HCT116 (cell line): ENCODE data around the gene COL23A1.

Experiments
- ELF1 ChIP-seq: IDR thresholded peaks from 2 replicates; pipeline ENCODE4 v1.6.1; 2012; ENCODE audit warnings: low read depth, borderline replicate concordance
- YY1 ChIP-seq: IDR thresholded peaks from 2 replicates; pipeline ENCODE4 v1.6.1; 2011; ENCODE audit warnings: low read length, low read depth, moderate library complexity, mild to moderate bottlenecking; ENCODE audit not compliant: insufficient replicate concordance; ENCODE audit errors: extremely low read depth
- TF ChIP-seq, protein P1 (sequence below), 3 experiments: fragments of 200-600 bp in 1 of 3; sonication (generic) in 1 of 3; IDR thresholded peaks in 2 of 3; conservative IDR thresholded peaks in 1 of 3; 2 replicates each; pipeline ENCODE4 v1.5.1; 2012 to 2017; ENCODE audit warnings: low read depth in 2 of 3, low read length in 2 of 3, antibody characterized with exemption in 1 of 3, borderline replicate concordance in 1 of 3, control low read depth in 1 of 3, mild to moderate bottlenecking in 1 of 3, mixed read lengths in 1 of 3, mixed run types in 1 of 3, moderate library complexity in 1 of 3; ENCODE audit not compliant: insufficient read depth in 1 of 3

DNA sequence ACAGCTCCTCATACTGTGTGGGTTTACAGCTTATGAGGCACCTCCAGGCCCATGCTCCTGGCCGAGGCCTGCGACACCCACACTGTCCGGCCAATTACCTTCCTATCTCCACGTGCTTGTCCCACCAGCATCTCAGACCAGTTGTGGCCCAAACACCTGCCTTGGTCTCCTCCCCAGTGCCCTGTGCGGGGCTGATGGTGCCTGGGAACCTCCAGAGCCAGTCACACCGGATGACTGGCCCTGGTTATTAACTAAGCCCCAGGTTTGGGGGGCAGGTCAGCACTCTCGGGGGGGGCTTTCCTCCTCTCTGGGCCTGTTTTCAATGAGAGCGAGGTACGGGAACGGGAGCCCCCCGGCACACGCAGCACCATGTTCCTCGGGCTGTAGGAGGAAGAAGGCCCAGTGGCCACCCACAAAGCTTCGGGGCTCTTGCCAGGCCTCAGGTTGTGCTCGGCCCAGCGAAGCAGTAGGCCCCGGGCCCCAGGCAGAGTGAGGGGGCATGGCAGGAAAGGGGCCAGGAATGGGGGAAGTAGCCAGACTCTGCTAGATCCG, 281.6 kb downstream of the COL23A1 start:
- TF ChIP-seq, protein P1, sequence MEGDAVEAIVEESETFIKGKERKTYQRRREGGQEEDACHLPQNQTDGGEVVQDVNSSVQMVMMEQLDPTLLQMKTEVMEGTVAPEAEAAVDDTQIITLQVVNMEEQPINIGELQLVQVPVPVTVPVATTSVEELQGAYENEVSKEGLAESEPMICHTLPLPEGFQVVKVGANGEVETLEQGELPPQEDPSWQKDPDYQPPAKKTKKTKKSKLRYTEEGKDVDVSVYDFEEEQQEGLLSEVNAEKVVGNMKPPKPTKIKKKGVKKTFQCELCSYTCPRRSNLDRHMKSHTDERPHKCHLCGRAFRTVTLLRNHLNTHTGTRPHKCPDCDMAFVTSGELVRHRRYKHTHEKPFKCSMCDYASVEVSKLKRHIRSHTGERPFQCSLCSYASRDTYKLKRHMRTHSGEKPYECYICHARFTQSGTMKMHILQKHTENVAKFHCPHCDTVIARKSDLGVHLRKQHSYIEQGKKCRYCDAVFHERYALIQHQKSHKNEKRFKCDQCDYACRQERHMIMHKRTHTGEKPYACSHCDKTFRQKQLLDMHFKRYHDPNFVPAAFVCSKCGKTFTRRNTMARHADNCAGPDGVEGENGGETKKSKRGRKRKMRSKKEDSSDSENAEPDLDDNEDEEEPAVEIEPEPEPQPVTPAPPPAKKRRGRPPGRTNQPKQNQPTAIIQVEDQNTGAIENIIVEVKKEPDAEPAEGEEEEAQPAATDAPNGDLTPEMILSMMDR (IDR thresholded peaks at IDR 0.05 in 2 of 3, conservative IDR thresholded peaks at IDR 0.05 in 1 of 3; ENCODE audit: borderline replicate concordance in 1 of 3, insufficient read depth in 1 of 3, low read depth in 2 of 3, low read length in 2 of 3): no peak
- no peak for TF ChIP-seq YY1
- no peak for TF ChIP-seq ELF1
